Common myeloid progenitor, CD34-positive (primary cell): ENCODE measurements around the gene DLGAP3.

Experiments
- CTCF ChIA-PET: fragments of 350-600 bp; sonication (Branson Sonifier 250); formaldehyde crosslinking; loops from one replicate; lab custom pipeline; 2021; ENCODE audit warnings: antibody characterized with exemption; lab: Charles Lee
- POLR2A ChIA-PET: fragments of 350-600 bp; sonication (Branson Sonifier 250); formaldehyde crosslinking; loops from one replicate; lab custom pipeline; 2021; ENCODE audit warnings: antibody characterized with exemption; lab: Charles Lee
- DNase-seq, 3 donors: peaks; one replicate each; pipeline versions ENCODE4 v3.0.0 to v3.0.0-alpha.2; 2013
- H3K27ac ChIP-seq, 2 experiments: 1 replicate in 1 of 2; 2 replicates in 1 of 2; pipeline ENCODE4 v1.7.0; 2013; ENCODE audit warnings: inconsistent platforms in 2 of 2, low read length in 2 of 2, mild to moderate bottlenecking in 2 of 2, low read depth in 1 of 2, moderate library complexity in 1 of 2; ENCODE audit not compliant: severe bottlenecking in 2 of 2, insufficient read depth in 1 of 2, poor library complexity in 1 of 2
- H3K27me3 ChIP-seq, 5 experiments: replicated peaks in 2 of 5; 1 replicate in 3 of 5; 2 replicates in 2 of 5; pipeline versions ENCODE4 v1.6.1 to v1.7.0; 2013; ENCODE audit warnings: low read length in 4 of 5, mild to moderate bottlenecking in 2 of 5, moderate library complexity in 2 of 5, inconsistent platforms in 1 of 5; ENCODE audit not compliant: insufficient read depth in 5 of 5, control insufficient read depth in 4 of 5
- H3K36me3 ChIP-seq, 4 experiments: 1 replicate in 2 of 4; 2 replicates in 2 of 4; pipeline versions ENCODE4 v1.6.1 to v1.7.0; 2013; ENCODE audit warnings: low read length in 3 of 4, control low read depth in 1 of 4, mild to moderate bottlenecking in 1 of 4; ENCODE audit not compliant: control insufficient read depth in 4 of 4, insufficient read depth in 4 of 4
- H3K4me1 ChIP-seq, 4 experiments: 1 replicate in 3 of 4; 2 replicates in 1 of 4; pipeline versions ENCODE4 v1.6.1 to v1.7.1; 2013; ENCODE audit warnings: low read length in 3 of 4, mild to moderate bottlenecking in 3 of 4, control low read depth in 1 of 4, inconsistent platforms in 1 of 4, moderate library complexity in 1 of 4; ENCODE audit not compliant: control insufficient read depth in 4 of 4, insufficient read depth in 4 of 4; ENCODE audit errors: control extremely low read depth in 1 of 4
- H3K4me3 ChIP-seq, 7 experiments: 1 replicate in 4 of 7; 2 replicates in 3 of 7; pipeline versions ENCODE4 v1.5.1 to v1.7.0; 2013; ENCODE audit warnings: mild to moderate bottlenecking in 7 of 7, low read length in 6 of 7, moderate library complexity in 6 of 7, inconsistent platforms in 2 of 7, low read depth in 2 of 7, control low read depth in 1 of 7; ENCODE audit not compliant: insufficient read depth in 4 of 7, control insufficient read depth in 1 of 7; ENCODE audit errors: extremely low read depth in 1 of 7
- H3K9me3 ChIP-seq, 5 experiments: 1 replicate in 4 of 5; 2 replicates in 1 of 5; pipeline versions ENCODE4 v1.6.1 to v1.7.1; 2013; ENCODE audit warnings: low read length in 4 of 5, mild to moderate bottlenecking in 2 of 5, inconsistent platforms in 1 of 5, low read depth in 1 of 5, moderate library complexity in 1 of 5; ENCODE audit not compliant: control insufficient read depth in 4 of 5, insufficient read depth in 2 of 5; ENCODE audit errors: control extremely low read depth in 1 of 5
- WGBS: methylation state at CpG from one replicate; pipeline ENCODE4 v1.1.5; 2013; ENCODE audit not compliant: insufficient coverage; 5-methylcytosine and 5-hydroxymethylcytosine counted together

Gene DLGAP3

DNA sequence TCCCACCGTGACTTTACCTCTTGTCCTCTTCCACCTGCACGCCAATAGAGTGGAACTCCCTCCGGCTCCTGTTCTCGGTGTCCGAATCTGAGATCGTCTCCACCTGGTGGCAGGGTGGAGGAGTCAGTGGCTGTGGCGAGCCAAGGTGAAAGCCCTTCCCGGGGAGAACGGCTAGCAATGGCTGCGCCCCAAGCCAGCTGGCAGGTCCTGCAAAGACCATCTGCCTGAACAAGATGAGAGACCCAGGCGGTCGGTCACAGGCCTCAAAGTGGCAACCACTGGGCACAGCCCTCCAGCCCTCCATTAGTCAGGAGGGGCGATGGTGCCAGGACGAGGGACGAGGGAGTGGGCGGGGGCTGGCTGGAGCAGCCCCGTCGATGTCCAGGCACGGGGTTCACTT, 44.5 kb downstream of the DLGAP3 start:
- peak overlapping the region in 3 of 7 experiments; percentile 13 to 68 (median 62) for H3K4me3 ChIP-seq
- POLR2A ChIA-PET = no interaction called here
- CTCF ChIA-PET = interaction anchor here (1.6 to 3.1 kb wide), 2 partner anchors 18 to 23 kb away, joined by 3 to 13 read pairs; no protein-coding TSS in a partner anchor
- H3K27me3 ChIP-seq = peaks cover 11 to 63% (median 29%) of the 10 kb centered on the region in 5 experiments
- H3K4me1 ChIP-seq = peaks cover 0 to 13% (median 8%) of the 10 kb centered on the region in 4 experiments
- H3K9me3 ChIP-seq = peaks cover 0 to 5% (median 3%) of the 10 kb centered on the region in 5 experiments
- peak in 1 of 3 donors; percentile 9 for DNase-seq
- H3K36me3 ChIP-seq = no peaks in the 10 kb centered on the region
- H3K27ac ChIP-seq = no peak overlapping the region
- 38% methylated on average over 19 of the region's 19 CpGs for WGBS

DNA sequence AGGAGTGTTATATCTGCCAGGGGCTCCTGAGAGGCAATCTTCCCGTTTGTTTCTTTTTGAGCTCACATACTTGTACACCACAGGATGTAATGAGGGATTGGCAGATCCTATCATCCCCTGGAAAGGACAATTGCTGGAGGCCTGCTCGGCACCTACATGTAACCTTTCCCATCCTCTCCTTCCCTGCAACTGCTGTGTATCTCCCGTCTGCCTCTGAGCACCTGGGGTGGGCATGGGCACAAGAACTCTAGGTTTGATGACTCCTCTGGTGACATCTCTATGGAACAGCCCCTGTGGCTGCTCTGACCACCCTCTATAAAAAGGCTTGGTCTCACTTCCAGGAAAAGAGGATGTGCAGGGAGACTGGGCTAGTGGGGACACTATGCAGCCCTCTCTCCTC, 44.9 kb downstream of the DLGAP3 start:
- 86% methylated on average over 3 of the region's 3 CpGs for WGBS
- peaks cover 0 to 13% (median 8%) of the 10 kb centered on the region in 4 experiments for H3K4me1 ChIP-seq
- H3K9me3 ChIP-seq = peaks cover 0 to 5% (median 3%) of the 10 kb centered on the region in 5 experiments
- H3K4me3 ChIP-seq = peak overlapping the region in 1 of 7 experiments; percentile 68
- no peaks in the 10 kb centered on the region for H3K36me3 ChIP-seq
- no peak overlapping the region for H3K27ac ChIP-seq
- no peak for DNase-seq
- POLR2A ChIA-PET = no interaction called here
- H3K27me3 ChIP-seq = peaks cover 11 to 63% (median 29%) of the 10 kb centered on the region in 5 experiments
- CTCF ChIA-PET = interaction anchor here (3.1 kb wide), 1 partner anchor 17 kb away, joined by 13 read pairs; no protein-coding TSS in a partner anchor

DNA sequence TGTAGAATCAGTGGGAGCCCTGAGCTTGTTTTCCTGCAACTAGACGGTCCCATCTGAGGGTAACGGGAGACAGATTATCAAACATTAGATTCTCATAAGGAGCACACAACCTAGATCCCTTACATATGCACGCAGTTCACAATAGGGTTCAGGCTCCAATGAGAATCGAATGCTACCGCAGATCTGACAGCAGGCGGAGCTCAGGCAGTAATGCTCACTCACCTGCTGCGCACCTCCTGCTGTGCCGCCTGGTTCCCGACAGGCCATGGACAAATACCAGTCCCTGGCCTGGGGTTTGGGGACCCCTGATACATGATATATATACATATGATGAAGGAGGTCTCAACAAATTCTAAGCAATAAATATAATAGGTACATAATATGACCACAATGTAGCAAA, 50.2 kb downstream of the DLGAP3 start:
- ChIA-PET POLR2A (no interaction called here), CTCF (no interaction called here)
- Histone ChIP-seq H3K27ac (no peak overlapping the region), H3K27me3 (peaks cover 2 to 38% (median 14%) of the 10 kb centered on the region in 5 experiments), H3K4me1 (no peaks in the 10 kb centered on the region), H3K4me3 (no peak overlapping the region), H3K36me3 (no peaks in the 10 kb centered on the region), H3K9me3 (peaks cover 0 to 5% (median 3%) of the 10 kb centered on the region in 5 experiments)
- DNase-seq = no peak
- WGBS = 75% methylated on average over 4 of the region's 9 CpGs

DNA sequence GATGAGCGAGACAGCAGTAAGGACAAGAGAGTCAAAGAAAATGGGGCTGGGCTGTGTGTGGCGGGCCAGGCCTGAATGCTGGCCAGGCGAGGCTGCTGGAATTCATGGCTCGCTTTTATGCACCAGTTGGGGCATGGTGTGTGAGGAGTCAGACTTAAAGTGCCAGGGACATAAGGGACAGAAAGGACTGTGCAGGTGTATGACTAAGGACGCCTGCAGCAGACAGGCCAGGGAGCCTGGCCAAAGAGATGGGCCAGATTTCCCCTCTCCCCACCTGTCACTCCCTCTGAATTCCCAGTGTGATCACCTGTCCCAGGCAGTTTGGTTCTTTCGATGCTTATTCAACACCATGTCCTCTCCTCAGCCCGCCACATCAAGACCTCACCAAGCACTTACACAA, 53.0 kb downstream of the DLGAP3 start:
- H3K4me1 ChIP-seq = no peaks in the 10 kb centered on the region
- H3K27ac ChIP-seq = no peak overlapping the region
- H3K36me3 ChIP-seq = no peaks in the 10 kb centered on the region
- no peak for DNase-seq
- ChIA-PET POLR2A (no interaction called here), CTCF (no interaction called here)
- peaks cover 0 to 39% (median 12%) of the 10 kb centered on the region in 5 experiments for H3K27me3 ChIP-seq
- H3K9me3 ChIP-seq = peaks cover 0 to 4% (median 3%) of the 10 kb centered on the region in 5 experiments
- H3K4me3 ChIP-seq = no peak overlapping the region
- 100% methylated on average over 5 of the region's 7 CpGs for WGBS

DNA sequence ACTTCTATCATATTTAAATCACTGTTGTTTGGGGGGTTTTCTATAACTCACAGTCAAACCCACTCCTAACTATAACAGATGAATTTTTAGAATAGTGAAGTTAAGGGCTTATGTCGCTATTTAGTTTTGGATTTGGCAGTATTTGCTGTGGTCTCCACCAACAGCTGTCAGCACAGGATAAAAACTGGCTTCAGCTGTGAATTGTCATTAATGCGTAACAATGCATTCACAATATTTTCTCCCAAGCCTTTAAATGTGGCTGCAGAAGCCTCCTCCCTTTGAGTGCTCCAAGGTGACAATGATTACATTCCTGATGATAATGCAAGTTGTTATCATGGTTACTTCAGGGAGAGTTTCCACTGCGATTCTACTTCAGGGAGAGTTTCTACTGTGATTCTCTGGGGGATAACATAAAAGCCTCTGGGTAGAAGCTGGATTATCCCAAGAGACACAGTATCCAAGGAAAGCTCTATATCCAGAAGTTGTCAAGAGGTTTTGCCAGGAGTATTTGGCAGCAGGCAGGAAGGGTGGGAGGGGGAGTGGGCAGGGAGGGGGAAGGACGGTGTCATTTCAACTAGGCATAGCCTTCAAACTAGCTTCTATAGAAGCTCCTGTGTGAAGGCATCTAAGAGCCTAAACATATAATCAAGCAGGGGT, 55.0 kb downstream of the DLGAP3 start:
- H3K4me1 ChIP-seq = no peaks in the 10 kb centered on the region
- POLR2A ChIA-PET = no interaction called here
- H3K27ac ChIP-seq = no peak overlapping the region
- peaks cover 0 to 36% (median 12%) of the 10 kb centered on the region in 5 experiments for H3K27me3 ChIP-seq
- no peak overlapping the region for H3K4me3 ChIP-seq
- H3K36me3 ChIP-seq = no peaks in the 10 kb centered on the region
- no peak for DNase-seq
- CTCF ChIA-PET = interaction anchor here (1.7 kb wide), 1 partner anchor 15 kb away, joined by 4 read pairs; the partner anchor contains the start of gene SMIM12
- H3K9me3 ChIP-seq = no peaks in the 10 kb centered on the region
- 100% methylated on average over 2 of the region's 4 CpGs for WGBS

DNA sequence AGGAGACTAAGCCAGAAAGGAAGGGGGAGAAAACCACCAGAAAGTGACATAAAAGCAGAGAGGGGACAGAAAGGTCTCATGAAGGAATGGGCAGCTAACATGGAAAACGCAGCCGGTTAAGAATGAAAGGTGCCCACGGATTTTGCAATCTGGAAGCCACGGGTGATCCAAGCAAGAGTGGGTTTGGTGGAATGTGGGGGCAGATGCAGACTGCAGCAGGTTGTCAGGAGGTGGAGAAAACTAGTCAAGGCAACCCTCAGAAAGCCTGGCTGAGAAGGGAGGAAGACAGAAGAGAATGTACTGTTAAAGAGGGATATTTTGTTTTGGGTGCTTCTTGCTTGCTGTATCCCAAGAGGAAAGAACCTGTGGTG, 57.3 kb downstream of the DLGAP3 start:
- CTCF ChIA-PET = no interaction called here
- DNase-seq = no peak
- H3K27ac ChIP-seq = no peak overlapping the region
- no peaks in the 10 kb centered on the region for H3K36me3 ChIP-seq
- H3K4me1 ChIP-seq = peaks cover 0 to 9% (median 6%) of the 10 kb centered on the region in 4 experiments
- peaks cover 0 to 35% (median 10%) of the 10 kb centered on the region in 5 experiments for H3K27me3 ChIP-seq
- H3K9me3 ChIP-seq = no peaks in the 10 kb centered on the region
- 93% methylated on average over 4 of the region's 4 CpGs for WGBS
- no peak overlapping the region for H3K4me3 ChIP-seq
- POLR2A ChIA-PET = no interaction called here

DNA sequence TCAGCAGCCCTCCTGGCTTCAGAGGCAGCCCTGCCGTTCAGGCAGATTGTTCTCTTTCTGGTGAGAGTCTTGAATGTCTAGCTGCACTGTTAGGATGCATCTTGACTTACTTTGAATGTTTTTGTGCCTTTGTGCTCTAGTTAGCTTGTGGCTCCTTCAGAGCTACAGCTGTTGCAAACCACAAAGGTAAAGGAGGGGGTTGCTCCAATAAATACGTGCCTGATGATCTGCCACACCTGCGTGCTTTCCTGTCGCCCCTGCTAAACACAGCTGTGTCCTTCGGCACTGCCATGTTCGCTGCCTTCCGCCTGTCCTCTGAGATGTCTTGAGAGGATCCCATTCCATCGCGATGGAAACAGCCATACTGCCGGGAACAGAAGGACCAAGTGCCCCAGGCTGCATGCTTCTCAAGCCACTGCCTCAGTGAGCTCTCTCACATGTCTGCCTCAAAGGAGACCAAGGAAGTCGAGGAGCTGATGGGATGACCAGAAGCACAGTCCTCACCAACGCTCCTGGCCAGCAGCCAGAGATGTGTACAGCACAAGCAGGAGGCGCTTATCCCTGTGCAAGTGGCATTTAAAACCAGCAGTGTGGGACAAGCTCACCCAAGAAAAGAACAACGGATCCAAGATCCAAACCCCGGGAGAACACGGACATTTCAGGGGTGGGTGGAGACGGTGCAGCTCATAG, 57.9 kb downstream of the DLGAP3 start:
- no peaks in the 10 kb centered on the region for H3K36me3 ChIP-seq
- DNase-seq = no peak
- no peaks in the 10 kb centered on the region for H3K9me3 ChIP-seq
- ChIA-PET CTCF (no interaction called here), POLR2A (no interaction called here)
- peaks cover 0 to 35% (median 7%) of the 10 kb centered on the region in 5 experiments for H3K27me3 ChIP-seq
- 91% methylated on average over 16 of the region's 17 CpGs for WGBS
- peaks cover 0 to 14% (median 11%) of the 10 kb centered on the region in 4 experiments for H3K4me1 ChIP-seq
- no peak overlapping the region for H3K27ac ChIP-seq
- H3K4me3 ChIP-seq = no peak overlapping the region
